Activated T-cell treated with anti-CD3 and anti-CD28 coated beads for 48 hours (primary cell): ENCODE results near the gene ADAMTSL1.

Experiments used
- DNase-seq: peaks from one replicate; pipeline ENCODE4 v3.0.0-alpha.2; 2020; ENCODE audit warnings: low read depth

The ADAMTSL1 gene

GRCh38 chr9:18606846-18607245 is 132.9 kb downstream of the ADAMTSL1 start:
- no peak for DNase-seq

- DNase-seq: no peak
Observed at GRCh38 chr9:18608371-18608770, 134.4 kb downstream of the ADAMTSL1 start.

- no peak for DNase-seq
Observed at GRCh38 chr9:18610956-18611355, 137.0 kb downstream of the ADAMTSL1 start.

GRCh38 chr9:18611971-18612370 is 138.0 kb downstream of the ADAMTSL1 start:
- no peak for DNase-seq

GRCh38 chr9:18614116-18614515 is 140.2 kb downstream of the ADAMTSL1 start:
- DNase-seq: no peak

- no peak for DNase-seq
Observed at GRCh38 chr9:18614651-18615050, 140.7 kb downstream of the ADAMTSL1 start.

GRCh38 chr9:18616976-18617375 is 143.0 kb downstream of the ADAMTSL1 start:
- no peak for DNase-seq

- DNase-seq: no peak
Observed at GRCh38 chr9:18617759-18618158, 143.8 kb downstream of the ADAMTSL1 start.

- DNase-seq: no peak
Observed at GRCh38 chr9:18618862-18619261, 144.9 kb downstream of the ADAMTSL1 start.

GRCh38 chr9:18622186-18622836 is 148.4 kb downstream of the ADAMTSL1 start:
- no peak for DNase-seq

- no peak for DNase-seq
Observed at GRCh38 chr9:18623221-18624079, 149.5 kb downstream of the ADAMTSL1 start.

- no peak for DNase-seq
Observed at GRCh38 chr9:18626046-18626698, 152.2 kb downstream of the ADAMTSL1 start.

- DNase-seq: no peak
Observed at GRCh38 chr9:18629136-18629535, 155.2 kb downstream of the ADAMTSL1 start.

- no peak for DNase-seq
Observed at GRCh38 chr9:18632632-18633403, 158.9 kb downstream of the ADAMTSL1 start.

GRCh38 chr9:18636781-18637180 is 162.8 kb downstream of the ADAMTSL1 start:
- no peak for DNase-seq

- no peak for DNase-seq
Observed at GRCh38 chr9:18638371-18639249, 164.7 kb downstream of the ADAMTSL1 start.

GRCh38 chr9:18639911-18640310 is 166.0 kb downstream of the ADAMTSL1 start:
- no peak for DNase-seq

- DNase-seq: no peak
Observed at GRCh38 chr9:18658804-18659705, 185.1 kb downstream of the ADAMTSL1 start.

GRCh38 chr9:18660001-18660400 is 186.0 kb downstream of the ADAMTSL1 start:
- no peak for DNase-seq

GRCh38 chr9:18662320-18662719 is 188.4 kb downstream of the ADAMTSL1 start:
- DNase-seq: no peak
